ENCODE results near the gene AK3.
A peak's percentile ranks its signal among the peaks of the same experiment; 100 is the strongest.

The AK3 gene

DNA sequence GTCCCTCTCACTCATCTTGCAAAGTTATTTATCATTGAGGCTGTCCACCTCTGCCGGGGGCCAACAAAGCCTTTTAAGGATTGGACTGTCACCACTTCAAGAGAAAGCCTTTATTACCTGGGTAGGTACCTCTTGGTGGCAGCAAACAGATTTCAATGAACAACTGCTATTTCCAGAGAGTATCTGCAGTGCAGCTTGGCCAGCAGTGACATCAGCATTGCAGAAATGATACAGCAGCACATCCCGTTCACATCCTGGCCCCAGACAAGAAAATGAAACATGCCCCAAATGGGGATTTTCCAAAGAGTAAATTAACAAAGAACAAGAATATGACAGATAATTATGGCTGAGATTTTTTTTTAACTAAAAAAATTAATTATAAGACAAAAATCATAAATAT is 72.4 kb downstream of the AK3 start:
- H3K4me1 ChIP-seq (ENCODE audit: control insufficient read depth, low read depth, low read length) = peaks cover 4% of the 10 kb centered on the region
- H3K4ac ChIP-seq (ENCODE audit: low read depth, low read length) = no peak overlapping the region
- WGBS (ENCODE audit: extremely low coverage, insufficient coverage, low lambda C conversion rate) = no CpG with 5 or more reads among the region's 2 CpGs
- H2BK15ac ChIP-seq (replicated peaks; ENCODE audit: low read depth) = no peak overlapping the region
- H3K4me2 ChIP-seq (ENCODE audit: low read length) = no peak overlapping the region
- no peak overlapping the region for H3K18ac ChIP-seq (ENCODE audit: low read length)
- H3K27me3 ChIP-seq (ENCODE audit: insufficient read depth, low read length, poor library complexity) = no peaks in the 10 kb centered on the region
- H3K36me3 ChIP-seq (ENCODE audit: control insufficient read depth, insufficient read depth, low read length) = no peaks in the 10 kb centered on the region
- no peaks in the 10 kb centered on the region for H3K79me2 ChIP-seq (ENCODE audit: control insufficient read depth, insufficient read depth, low read length)
- H3K27ac ChIP-seq (ENCODE audit: low read depth, low read length) = no peak overlapping the region
- H3K9ac ChIP-seq (ENCODE audit: low read length) = no peak overlapping the region
- H2AK5ac ChIP-seq (ENCODE audit: low read length) = no peak overlapping the region
- no peak overlapping the region for H3K23ac ChIP-seq (ENCODE audit: low read length)
- H3K56ac ChIP-seq (ENCODE audit: low read length) = no peak overlapping the region
- no peak overlapping the region for H4K5ac ChIP-seq (ENCODE audit: low read length)
- no peak overlapping the region for H3K4me3 ChIP-seq (ENCODE audit: low read length)
- H4K8ac ChIP-seq (ENCODE audit: low read depth, low read length) = no peak overlapping the region
- H2BK5ac ChIP-seq (ENCODE audit: low read length) = no peak overlapping the region
- no peak for DNase-seq
- H2BK120ac ChIP-seq (ENCODE audit: low read depth, low read length) = no peak overlapping the region
- H3K79me1 ChIP-seq (ENCODE audit: low read length) = no peaks in the 10 kb centered on the region

- DNase-seq = no peak
- Histone ChIP-seq H2BK15ac (replicated peaks; ENCODE audit: low read depth) (no peak overlapping the region), H3K27ac (ENCODE audit: low read depth, low read length) (no peak overlapping the region), H3K9ac (ENCODE audit: low read length) (no peak overlapping the region), H3K4me2 (ENCODE audit: low read length) (no peak overlapping the region), H3K4me1 (ENCODE audit: control insufficient read depth, low read depth, low read length) (peaks cover 8% of the 10 kb centered on the region), H3K56ac (ENCODE audit: low read length) (no peak overlapping the region), H2BK5ac (ENCODE audit: low read length) (no peak overlapping the region), H3K79me1 (ENCODE audit: low read length) (peaks cover 3% of the 10 kb centered on the region), H4K5ac (ENCODE audit: low read length) (no peak overlapping the region), H3K18ac (ENCODE audit: low read length) (no peak overlapping the region), H2AK5ac (ENCODE audit: low read length) (no peak overlapping the region), H2BK120ac (ENCODE audit: low read depth, low read length) (no peak overlapping the region), H3K4ac (ENCODE audit: low read depth, low read length) (no peak overlapping the region), H3K79me2 (ENCODE audit: control insufficient read depth, insufficient read depth, low read length) (no peaks in the 10 kb centered on the region), H3K23ac (ENCODE audit: low read length) (no peak overlapping the region), H3K27me3 (ENCODE audit: insufficient read depth, low read length, poor library complexity) (no peaks in the 10 kb centered on the region), H3K36me3 (ENCODE audit: control insufficient read depth, insufficient read depth, low read length) (no peaks in the 10 kb centered on the region), H3K4me3 (ENCODE audit: low read length) (no peak overlapping the region), H4K8ac (ENCODE audit: low read depth, low read length) (no peak overlapping the region)
- no CpG with 5 or more reads among the region's 1 CpG for WGBS (ENCODE audit: extremely low coverage, insufficient coverage, low lambda C conversion rate)
Observed at GRCh38 chr9:4667681-4668080, 73.3 kb downstream of the AK3 start.

DNA sequence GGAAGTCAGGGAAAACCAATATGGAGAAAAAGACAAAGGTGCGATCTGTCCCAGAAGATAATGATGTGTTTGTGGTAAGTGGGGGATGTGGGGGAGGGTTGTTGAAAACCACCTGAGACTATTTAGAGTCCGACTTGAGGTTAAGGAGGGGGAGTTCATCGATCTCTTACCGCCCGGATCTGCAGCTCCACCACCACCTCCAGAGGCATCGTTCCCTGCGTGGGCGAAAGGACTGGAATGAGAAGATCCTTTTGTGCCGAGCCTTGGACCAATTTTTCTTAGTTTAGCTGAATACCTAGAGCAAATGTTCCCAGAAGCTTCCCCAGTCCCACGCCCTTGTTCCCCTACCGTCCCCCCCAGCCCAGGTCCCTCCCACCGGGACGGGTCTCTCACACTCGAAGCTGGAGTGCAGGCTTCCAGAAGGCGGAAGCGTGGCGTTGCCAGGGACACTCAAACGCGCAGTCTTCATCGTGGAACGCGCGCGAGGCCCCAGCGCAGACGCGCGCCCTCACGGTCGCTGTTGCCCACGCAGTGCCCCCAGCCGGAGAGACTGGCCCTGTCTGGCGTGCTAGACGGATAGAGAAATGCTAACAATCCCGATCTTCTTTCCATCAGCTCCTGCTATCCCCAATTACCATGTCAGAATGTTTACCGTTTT is 74.8 kb downstream of the AK3 start, which contains the start of gene SPATA6L:
TSS of gene SPATA6L (minus strand) at position 439 of the 658 bp plus-strand sequence. CDS start at position 209, 230 bp downstream.
- Histone ChIP-seq H3K9ac (ENCODE audit: low read length) (peak within 1 kb of the TSS; percentile 53), H3K36me3 (ENCODE audit: control insufficient read depth, insufficient read depth, low read length) (no peaks in the 10 kb centered on the region), H2BK120ac (ENCODE audit: low read depth, low read length) (no peak within 1 kb of the TSS), H4K5ac (ENCODE audit: low read length) (no peak within 1 kb of the TSS), H3K18ac (ENCODE audit: low read length) (peak within 1 kb of the TSS; percentile 0), H3K27me3 (ENCODE audit: insufficient read depth, low read length, poor library complexity) (no peaks in the 10 kb centered on the region), H3K4ac (ENCODE audit: low read depth, low read length) (no peak within 1 kb of the TSS), H3K4me2 (ENCODE audit: low read length) (peak within 1 kb of the TSS; percentile 38), H4K8ac (ENCODE audit: low read depth, low read length) (no peak within 1 kb of the TSS), H3K27ac (ENCODE audit: low read depth, low read length) (no peak within 1 kb of the TSS), H2BK15ac (replicated peaks; ENCODE audit: low read depth) (no peak within 1 kb of the TSS), H3K56ac (ENCODE audit: low read length) (peak within 1 kb of the TSS; percentile 63), H2AK5ac (ENCODE audit: low read length) (no peak within 1 kb of the TSS), H2BK5ac (ENCODE audit: low read length) (no peak within 1 kb of the TSS), H3K4me3 (ENCODE audit: low read length) (peak within 1 kb of the TSS; percentile 19), H3K79me1 (ENCODE audit: low read length) (peaks cover 3% of the 10 kb centered on the region), H3K23ac (ENCODE audit: low read length) (no peak within 1 kb of the TSS), H3K79me2 (ENCODE audit: control insufficient read depth, insufficient read depth, low read length) (no peaks in the 10 kb centered on the region), H3K4me1 (ENCODE audit: control insufficient read depth, low read depth, low read length) (peaks cover 8% of the 10 kb centered on the region)
- DNase-seq = peak; percentile 51
- WGBS (ENCODE audit: extremely low coverage, insufficient coverage, low lambda C conversion rate) = no CpG with 5 or more reads among the region's 36 CpGs

GRCh38 chr9:4665357-4665756 is 75.6 kb downstream of the AK3 start:
- Histone ChIP-seq H3K79me1 (ENCODE audit: low read length) (peaks cover 3% of the 10 kb centered on the region), H3K4me3 (ENCODE audit: low read length) (no peak overlapping the region), H3K27ac (ENCODE audit: low read depth, low read length) (no peak overlapping the region), H3K4ac (ENCODE audit: low read depth, low read length) (no peak overlapping the region), H3K27me3 (ENCODE audit: insufficient read depth, low read length, poor library complexity) (no peaks in the 10 kb centered on the region), H3K18ac (ENCODE audit: low read length) (no peak overlapping the region), H3K4me1 (ENCODE audit: control insufficient read depth, low read depth, low read length) (peaks cover 8% of the 10 kb centered on the region), H3K36me3 (ENCODE audit: control insufficient read depth, insufficient read depth, low read length) (no peaks in the 10 kb centered on the region), H2BK120ac (ENCODE audit: low read depth, low read length) (no peak overlapping the region), H2BK5ac (ENCODE audit: low read length) (no peak overlapping the region), H3K4me2 (ENCODE audit: low read length) (no peak overlapping the region), H3K23ac (ENCODE audit: low read length) (no peak overlapping the region), H2AK5ac (ENCODE audit: low read length) (no peak overlapping the region), H4K5ac (ENCODE audit: low read length) (no peak overlapping the region), H3K56ac (ENCODE audit: low read length) (no peak overlapping the region), H4K8ac (ENCODE audit: low read depth, low read length) (no peak overlapping the region), H2BK15ac (replicated peaks; ENCODE audit: low read depth) (no peak overlapping the region), H3K79me2 (ENCODE audit: control insufficient read depth, insufficient read depth, low read length) (no peaks in the 10 kb centered on the region), H3K9ac (ENCODE audit: low read length) (no peak overlapping the region)
- no CpG with 5 or more reads among the region's 2 CpGs for WGBS (ENCODE audit: extremely low coverage, insufficient coverage, low lambda C conversion rate)
- DNase-seq = peak; percentile 54

GRCh38 chr9:4663956-4664355 is 77.0 kb downstream of the AK3 start:
- H3K36me3 ChIP-seq (ENCODE audit: control insufficient read depth, insufficient read depth, low read length) = no peaks in the 10 kb centered on the region
- H2BK120ac ChIP-seq (ENCODE audit: low read depth, low read length) = no peak overlapping the region
- no peaks in the 10 kb centered on the region for H3K79me2 ChIP-seq (ENCODE audit: control insufficient read depth, insufficient read depth, low read length)
- DNase-seq = no peak
- no peaks in the 10 kb centered on the region for H3K27me3 ChIP-seq (ENCODE audit: insufficient read depth, low read length, poor library complexity)
- no peak overlapping the region for H4K5ac ChIP-seq (ENCODE audit: low read length)
- H3K4me2 ChIP-seq (ENCODE audit: low read length) = peak overlapping the region; percentile 12
- peak overlapping the region; percentile 15 for H3K9ac ChIP-seq (ENCODE audit: low read length)
- no peak overlapping the region for H3K4ac ChIP-seq (ENCODE audit: low read depth, low read length)
- no peak overlapping the region for H3K56ac ChIP-seq (ENCODE audit: low read length)
- H3K27ac ChIP-seq (ENCODE audit: low read depth, low read length) = no peak overlapping the region
- H2BK15ac ChIP-seq (replicated peaks; ENCODE audit: low read depth) = no peak overlapping the region
- H3K4me1 ChIP-seq (ENCODE audit: control insufficient read depth, low read depth, low read length) = peaks cover 8% of the 10 kb centered on the region
- no CpG with 5 or more reads among the region's 3 CpGs for WGBS (ENCODE audit: extremely low coverage, insufficient coverage, low lambda C conversion rate)
- H4K8ac ChIP-seq (ENCODE audit: low read depth, low read length) = no peak overlapping the region
- H2AK5ac ChIP-seq (ENCODE audit: low read length) = no peak overlapping the region
- no peak overlapping the region for H3K23ac ChIP-seq (ENCODE audit: low read length)
- peaks cover 3% of the 10 kb centered on the region for H3K79me1 ChIP-seq (ENCODE audit: low read length)
- no peak overlapping the region for H2BK5ac ChIP-seq (ENCODE audit: low read length)
- H3K4me3 ChIP-seq (ENCODE audit: low read length) = no peak overlapping the region
- H3K18ac ChIP-seq (ENCODE audit: low read length) = no peak overlapping the region

All from mesendoderm (in vitro differentiated cells).